ENCODE measurements around the gene ABLIM2.
"Not testable (repeated sequence)": the region's sequence is repeated elsewhere in the genome, so short reads cannot be mapped to it uniquely, and the experiment has no call there.

Gene ABLIM2

GRCh38 chr4:7950301-7951092 lies 208.1 kb downstream of the ABLIM2 start:
- DNase-seq: no peak

DNA sequence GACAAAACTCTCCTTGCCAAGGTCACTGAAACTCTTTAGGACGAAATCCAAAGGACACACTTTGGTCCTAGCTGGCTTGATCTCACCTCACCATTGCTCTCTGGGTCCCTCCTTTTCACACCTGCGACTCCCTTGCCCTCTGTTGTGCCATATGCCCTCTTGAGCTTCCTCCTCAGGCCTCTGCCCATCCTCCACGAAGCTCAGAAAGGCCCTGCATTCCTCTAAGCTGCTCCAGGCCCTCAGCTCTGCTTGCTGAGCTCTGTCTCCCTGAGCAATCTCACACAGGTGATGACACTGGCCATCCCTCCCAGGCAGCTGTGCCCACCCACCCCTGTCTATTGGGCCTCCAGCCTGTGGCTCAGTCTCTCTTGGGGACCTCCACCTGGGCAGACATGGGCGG lies 208.9 kb downstream of the ABLIM2 start:
- no peak for DNase-seq

GRCh38 chr4:7947927-7948326 lies 210.7 kb downstream of the ABLIM2 start:
- no peak for DNase-seq

DNA sequence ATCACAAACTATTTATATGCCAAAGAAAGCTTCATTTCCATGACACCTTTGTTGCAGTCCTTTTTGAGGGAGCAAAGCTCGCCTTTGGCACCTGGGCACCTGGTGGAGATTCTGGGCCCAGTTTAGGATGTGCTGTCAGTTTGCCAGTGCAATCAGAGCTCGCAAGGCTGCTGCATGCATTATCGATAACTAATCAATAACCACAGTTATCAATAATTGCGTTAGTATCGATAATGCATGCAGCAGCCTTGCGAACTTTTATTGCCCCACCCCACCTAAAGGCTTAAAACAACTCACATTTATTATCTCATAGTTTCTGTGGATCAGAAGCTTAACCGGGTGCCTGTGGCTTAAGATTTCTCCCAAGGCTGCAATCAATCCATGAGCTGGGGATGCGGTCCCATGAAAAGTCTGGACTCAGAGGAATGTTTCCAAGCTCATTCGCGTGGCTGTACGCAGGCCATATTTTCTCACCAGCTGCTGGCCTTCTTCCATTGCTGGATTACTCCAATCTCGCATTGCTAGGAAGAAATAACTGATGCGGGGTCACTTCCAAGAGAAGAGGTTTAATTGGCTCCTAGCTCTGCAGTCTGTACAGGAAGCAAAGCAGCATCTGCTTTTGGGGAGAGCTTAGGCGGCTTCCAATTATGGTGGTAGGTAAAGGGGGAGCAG lies 212.8 kb downstream of the ABLIM2 start:
- no peak for DNase-seq

GRCh38 chr4:7944599-7945220 lies 213.9 kb downstream of the ABLIM2 start:
- DNase-seq: no peak

DNA sequence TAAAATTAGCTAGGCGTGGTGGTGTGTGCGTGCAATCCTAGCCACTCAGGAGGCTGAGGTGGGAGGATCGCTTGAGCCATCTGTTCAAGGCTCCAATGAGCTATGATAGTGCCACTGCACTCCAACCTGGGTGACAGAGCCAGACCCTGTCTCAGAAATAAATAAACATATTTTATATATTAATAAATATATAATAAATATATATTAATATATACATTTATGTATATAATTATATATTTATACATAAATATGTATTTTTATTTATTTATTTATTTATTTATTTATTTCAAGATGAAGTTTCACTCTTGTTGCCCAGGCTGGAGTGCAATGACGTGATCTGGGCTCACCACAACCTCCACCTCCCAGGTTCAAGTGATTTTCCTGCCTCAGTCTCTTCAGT lies 214.9 kb downstream of the ABLIM2 start:
- not testable (repeated sequence) for DNase-seq

DNA sequence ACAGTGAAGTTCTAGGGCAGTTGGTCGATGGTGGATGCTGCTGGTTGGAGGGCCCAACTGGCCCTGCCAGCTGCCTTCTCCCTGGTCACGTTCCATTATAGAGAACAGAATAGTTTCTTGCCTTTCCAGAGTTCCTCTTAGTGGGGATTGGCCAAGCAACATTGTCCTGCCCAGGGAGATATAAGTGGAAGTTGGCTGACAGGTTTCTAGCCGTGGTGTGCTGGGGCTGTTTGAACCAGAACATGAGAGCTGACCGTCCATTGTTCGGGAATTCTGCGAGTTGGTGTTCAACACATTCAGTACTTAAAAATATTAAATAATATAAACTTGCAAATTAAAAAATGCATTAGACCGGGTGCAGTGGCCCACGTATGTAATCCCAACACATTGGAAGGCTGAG lies 215.4 kb downstream of the ABLIM2 start:
- no peak for DNase-seq

DNA sequence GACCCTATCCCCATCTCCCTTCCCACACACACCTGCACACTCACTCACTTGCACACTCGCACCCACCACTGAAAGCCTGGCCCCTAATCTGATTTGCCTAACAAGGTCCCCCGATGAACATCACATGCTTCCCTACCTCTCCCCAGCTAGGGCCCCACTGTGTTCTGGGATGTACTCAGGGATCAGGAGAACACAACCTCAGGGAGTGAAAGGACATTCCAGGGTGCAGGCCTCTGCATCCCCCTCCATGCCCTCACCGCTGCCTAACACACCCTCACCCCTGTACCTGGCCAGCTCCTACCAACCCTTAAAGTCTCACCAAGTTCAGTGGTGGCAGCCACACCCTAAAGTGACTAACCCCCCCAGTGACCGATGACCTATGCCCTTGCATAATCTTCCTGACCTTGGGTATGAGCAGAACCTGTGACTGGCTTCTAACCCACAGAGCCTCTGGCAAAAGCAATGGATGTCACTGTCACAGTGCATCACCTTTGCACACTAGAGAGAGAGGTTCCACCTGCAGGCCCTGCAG lies 216.6 kb downstream of the ABLIM2 start:
- DNase-seq: no peak

DNA sequence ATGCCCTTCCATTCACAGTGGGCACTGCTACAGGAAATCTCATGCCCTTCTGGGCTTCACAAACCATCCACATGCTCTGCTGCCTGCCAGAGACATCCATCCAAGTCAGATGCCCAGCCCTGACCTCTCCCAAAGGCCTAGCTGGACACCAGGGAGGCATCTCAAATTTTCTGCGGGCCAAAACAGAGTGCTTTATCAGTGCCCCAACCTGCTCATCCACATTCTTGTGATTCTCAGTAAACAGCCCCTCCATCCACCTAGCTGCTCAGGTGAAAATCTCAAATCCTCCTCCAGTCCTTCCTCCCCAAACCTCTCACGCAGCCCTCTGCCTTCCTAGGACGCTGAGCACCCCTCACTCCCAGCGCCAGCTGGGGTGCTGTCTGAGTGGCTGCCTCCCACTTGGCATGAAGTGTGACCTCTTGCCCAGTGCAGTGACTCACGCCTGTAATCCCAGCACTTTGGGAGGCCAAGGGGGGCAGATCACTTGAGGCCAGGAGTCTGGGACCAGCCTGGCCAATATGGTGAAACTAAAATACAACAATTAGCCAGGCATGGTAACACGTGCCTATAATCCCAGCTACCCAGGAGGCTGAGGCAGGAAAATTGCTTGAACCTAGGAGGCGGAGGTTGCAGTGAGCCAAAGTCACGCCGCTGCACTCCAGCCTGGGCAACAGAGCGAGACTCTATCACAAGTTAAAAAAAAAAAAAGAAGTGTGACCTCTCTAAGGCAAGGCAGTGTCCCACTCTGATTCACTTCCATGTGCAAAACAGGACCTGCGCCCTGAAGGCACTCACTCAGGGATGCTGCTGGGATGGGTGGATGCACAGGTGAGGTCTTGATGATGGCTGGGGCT lies 217.3 kb downstream of the ABLIM2 start:
- DNase-seq: peak; percentile 50

DNA sequence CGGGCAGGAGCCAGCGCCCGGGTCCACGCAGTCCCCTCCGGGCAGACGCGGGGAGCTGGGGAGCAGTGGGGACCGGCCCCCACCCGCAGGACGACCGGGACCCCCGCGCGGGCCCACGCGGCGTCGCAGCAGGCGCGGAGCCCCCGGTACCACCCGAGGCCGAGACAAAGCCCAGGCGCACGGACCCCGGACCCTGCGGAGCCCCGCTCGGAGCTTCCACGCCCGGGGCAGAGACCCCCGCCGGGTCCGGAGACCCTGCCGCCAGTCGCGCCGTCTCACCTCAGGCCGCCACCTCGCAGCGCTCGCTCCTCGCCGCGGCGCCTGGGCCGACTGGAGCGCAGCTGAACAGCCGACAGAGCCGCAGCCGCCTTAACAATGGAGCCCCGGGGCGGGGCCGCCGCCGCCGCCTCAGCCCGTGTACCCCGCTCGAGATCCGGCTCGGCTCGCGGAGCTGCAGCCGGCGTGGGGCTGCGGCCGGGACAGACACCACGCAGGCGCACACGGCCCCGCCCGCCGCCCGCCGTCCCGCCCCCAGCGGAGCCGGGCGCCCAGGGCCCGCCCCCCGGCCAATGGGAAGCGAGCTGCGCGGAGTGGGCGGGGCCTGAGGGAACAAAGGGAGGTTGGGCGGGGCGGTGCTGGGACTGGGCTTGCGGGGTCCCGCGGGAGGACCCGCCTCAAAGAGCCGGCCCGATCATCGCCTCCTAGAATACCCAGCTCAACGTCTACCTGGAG lies 219.1 kb downstream of the ABLIM2 start, which contains the start of gene AFAP1:
TSS of gene AFAP1 (minus strand) at position 485 of the 732 bp plus-strand sequence. CDS start 67,783 bp downstream, outside the sequence.
- DNase-seq: peak; percentile 96

DNA sequence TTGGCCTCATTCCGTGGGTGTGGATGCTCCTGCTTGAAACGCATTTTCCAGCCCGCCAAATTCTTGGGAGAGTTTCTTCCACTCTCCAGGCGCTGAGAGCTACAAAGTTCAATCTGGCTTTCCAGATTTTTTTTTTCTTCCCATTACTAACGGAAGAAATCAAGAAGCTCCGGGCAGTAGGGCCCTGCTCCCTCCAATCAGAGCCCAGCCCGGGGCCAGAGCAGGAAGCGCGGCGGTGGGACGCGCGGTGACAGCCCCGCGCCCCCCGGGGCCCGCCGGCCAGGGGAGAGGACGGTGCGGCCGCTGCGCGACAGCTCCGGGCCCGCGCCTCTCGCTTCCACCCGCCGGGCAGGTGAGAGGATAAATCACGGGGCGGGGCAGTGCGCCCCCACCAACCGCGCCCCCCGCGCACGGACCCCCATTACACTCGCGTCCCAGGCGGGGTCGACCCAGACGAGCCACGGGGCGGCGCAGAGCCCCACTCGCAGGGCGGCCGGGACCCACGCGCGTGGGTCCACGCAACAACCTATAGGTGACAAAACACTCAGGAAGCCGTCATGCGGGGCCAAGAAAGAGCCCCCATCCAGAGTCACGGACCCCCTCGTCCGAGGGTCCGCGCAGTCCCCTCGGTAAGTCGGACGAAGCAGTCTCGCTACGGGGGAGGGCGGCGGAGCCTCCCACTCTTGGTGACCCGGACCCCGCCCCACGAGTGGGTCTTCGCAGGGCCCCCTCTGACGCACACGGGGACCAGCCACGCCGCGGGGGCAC lies 219.8 kb downstream of the ABLIM2 start:
- peak; percentile 46 for DNase-seq

GRCh38 chr4:7938266-7938608 lies 220.4 kb downstream of the ABLIM2 start:
- no peak for DNase-seq

DNA sequence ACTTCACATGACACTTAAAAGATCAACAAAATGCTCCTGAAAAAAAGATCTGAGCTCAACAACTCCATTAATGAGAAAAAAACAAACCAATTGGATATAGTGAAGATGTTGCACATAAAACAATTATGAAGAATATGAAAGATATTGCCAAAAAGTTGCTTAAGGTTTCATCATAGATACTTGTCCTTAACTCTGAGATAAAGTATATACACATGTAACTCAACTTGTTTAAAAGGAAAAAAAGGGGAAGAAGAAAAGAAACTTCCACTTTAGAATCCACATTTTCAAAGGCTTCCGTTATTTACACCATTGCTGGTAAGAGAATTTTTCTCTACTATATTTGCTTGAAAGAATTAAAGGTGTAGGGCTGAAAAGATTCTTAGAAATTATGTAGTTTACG lies 221.6 kb downstream of the ABLIM2 start:
- no peak for DNase-seq

DNA sequence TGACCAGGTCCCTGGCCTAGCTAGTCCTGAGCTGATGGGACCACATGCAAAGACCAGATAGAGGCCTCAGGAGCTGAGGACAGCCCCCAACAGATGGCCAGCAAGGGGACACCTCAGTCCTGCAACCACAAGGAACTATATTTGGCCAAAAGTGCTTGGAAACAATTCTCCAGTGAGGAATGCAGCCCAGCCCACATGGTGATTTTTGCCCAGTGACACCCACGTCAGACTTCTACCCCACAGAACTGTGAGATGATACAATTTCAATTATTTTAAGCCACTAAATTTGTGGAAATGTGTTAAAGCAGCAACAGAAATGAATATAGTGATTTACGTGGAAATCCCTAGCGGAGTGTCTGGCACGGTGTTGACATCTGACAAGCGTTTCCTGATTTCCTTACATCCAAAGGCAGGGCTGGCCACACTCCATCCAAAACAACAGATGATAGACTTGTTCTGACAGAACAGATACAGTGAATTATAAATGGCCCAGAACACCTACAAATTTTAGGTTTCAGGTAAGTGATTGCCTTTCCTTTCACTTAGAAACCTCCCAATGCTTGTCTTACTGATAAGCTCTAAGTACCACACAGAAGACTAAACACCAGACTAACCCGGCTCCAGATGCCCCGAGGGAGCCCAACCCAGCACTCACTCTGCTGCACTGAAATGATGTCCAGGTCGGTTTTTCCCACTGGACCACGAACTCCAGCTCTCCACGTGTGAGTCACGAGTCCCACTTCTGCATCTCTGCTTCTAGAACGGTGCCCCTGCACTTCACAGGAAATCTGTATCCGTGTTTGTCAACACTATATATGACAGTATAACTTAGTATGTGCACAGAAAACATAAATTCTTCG lies 224.7 kb downstream of the ABLIM2 start:
- no peak for DNase-seq

- no peak for DNase-seq
These were observed 226.3 kb downstream of the ABLIM2 start for GRCh38 chr4:7932287-7932686.

- peak; percentile 63 for DNase-seq
These were observed 229.3 kb downstream of the ABLIM2 start for GRCh38 chr4:7929118-7929951.

DNA sequence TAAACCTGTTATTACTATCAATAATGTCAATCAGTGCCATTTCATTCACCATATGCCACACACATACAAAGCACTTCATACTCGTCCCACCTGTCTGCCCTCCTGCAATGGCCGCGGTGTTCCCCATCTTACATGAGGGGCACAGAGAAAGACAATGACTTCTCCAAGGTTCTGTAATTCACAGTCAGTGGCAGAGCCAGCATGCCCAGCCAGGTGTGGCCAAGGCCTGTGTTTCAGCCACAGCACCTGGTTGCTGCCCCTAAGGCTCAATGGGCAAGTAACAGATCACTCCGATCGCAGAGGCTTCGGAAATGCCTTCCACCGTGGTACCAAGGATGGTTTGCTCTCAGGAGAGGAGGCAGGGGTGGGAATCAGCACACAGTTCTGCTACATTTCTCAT lies 229.9 kb downstream of the ABLIM2 start:
- DNase-seq: no peak

DNA sequence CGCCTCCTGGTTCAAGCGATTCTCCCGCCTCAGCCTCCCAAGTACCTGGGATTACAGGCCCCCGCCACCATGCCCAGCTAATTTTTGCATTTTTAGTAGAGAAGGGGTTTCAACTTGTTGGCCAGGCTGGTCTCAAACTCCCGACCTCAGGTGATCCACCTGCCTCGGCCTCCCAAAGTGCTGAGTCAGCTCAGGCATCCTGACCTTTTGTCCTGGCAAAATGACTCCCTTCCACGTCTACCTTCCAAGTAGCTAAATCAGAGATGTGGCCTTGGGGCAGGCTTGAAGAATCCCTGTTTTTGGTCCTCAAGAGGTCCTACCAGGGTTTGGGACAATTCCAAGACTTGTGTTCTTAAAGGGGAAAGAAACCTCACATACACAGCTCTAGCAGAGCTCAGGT lies 231.8 kb downstream of the ABLIM2 start:
- DNase-seq: no peak

GRCh38 chr4:7924570-7924969 lies 234.0 kb downstream of the ABLIM2 start:
- no peak for DNase-seq
